Choroid plexus epithelial cell (primary cell): ENCODE data around the gene TAS1R3.

Experiments
- DNase-seq: peaks from one replicate; pipeline ENCODE4 v3.0.0-alpha.2; 2010; ENCODE audit warnings: low read depth
- H3K4me3 ChIP-seq: 2 replicates; pipeline ENCODE4 v1.5.1; 2011; ENCODE audit warnings: low read depth, mild to moderate bottlenecking, control low read depth, low read length, moderate library complexity
- CTCF ChIP-seq: conservative IDR thresholded peaks from 2 replicates; pipeline ENCODE4 v1.5.1; 2011; ENCODE audit warnings: low read depth, mild to moderate bottlenecking, control low read depth, inconsistent platforms, low read length, moderate library complexity

TAS1R3 gene

GRCh38 chr1:1318131-1318652 lies 12.9 kb upstream of the TAS1R3 start:
- peak; percentile 97 for DNase-seq
- no peak overlapping the region for H3K4me3 ChIP-seq
- TF ChIP-seq CTCF, result no peak

DNA sequence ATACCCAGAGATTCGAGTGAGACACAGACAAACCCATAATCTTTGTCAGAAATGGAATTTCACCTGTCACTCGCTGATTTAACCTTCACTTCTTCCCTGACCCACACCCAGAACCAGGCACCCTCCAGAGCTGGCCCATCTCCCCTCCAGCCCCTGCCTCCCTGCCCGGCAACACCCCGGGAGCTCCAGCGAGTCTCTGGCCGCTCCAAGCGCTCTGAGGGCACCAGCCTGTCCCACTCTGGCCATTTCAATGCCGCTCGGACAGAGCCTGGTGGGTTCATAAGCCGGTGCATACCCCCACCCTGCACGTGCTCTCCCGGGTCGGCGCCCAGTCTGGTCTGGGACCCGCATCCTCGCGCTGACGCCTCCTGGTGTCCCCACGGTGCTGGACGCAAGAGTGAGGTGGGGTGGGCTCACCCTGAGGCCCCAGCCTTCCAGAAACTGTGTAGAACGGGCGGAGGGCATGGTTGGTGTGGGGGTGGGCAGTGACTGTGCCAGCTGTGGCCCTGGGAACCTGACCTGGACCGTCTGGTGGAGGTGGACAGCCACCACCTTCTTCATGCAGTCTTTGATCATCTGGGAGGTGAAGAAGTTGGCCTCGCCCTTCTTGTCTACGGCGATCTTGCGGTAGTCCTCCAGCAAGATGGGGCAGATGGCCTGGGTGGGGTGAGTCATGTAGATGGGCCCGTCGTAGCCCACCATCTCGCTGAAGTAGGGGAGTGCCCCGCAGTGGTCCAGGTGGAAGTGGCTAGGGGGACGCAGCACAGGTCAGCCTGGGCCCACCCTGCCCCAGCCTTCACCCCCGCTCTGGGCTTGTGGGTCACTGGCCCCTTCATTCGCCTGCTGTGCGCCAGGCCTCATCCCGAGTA lies 12.1 kb upstream of the TAS1R3 start:
- no peak overlapping the region for H3K4me3 ChIP-seq
- no peak for TF ChIP-seq CTCF
- DNase-seq, result no peak

- DNase-seq, result no peak
- H3K4me3 ChIP-seq, result no peak overlapping the region
- no peak for TF ChIP-seq CTCF
Measured at GRCh38 chr1:1319646-1319941, 11.5 kb upstream of the TAS1R3 start.

GRCh38 chr1:1320666-1321448 lies 10.2 kb upstream of the TAS1R3 start:
- H3K4me3 ChIP-seq, result no peak overlapping the region
- no peak for DNase-seq
- TF ChIP-seq CTCF, result no peak

DNA sequence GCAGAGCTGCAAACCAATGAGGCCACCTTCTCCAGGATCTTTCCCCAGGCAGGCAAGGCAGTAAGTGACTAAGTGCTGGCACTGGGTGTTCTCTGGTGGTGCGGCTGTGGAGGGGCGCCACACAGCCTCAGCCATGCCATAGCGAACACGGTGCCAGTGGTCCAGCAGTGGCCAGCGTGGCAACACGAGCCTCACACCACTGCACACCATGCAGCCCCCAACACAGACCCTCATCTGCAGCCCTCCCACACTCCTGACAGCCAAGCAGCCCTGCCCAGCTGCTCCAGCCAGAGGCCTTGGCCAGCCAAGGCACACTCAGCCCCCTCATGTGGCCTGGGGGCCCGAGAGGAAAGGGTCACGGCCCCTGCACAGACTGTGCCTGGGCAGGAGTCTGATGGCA lies 9.6 kb upstream of the TAS1R3 start:
- H3K4me3 ChIP-seq, result no peak overlapping the region
- no peak for TF ChIP-seq CTCF
- no peak for DNase-seq

GRCh38 chr1:1322418-1322817 lies 8.7 kb upstream of the TAS1R3 start:
- no peak overlapping the region for H3K4me3 ChIP-seq
- no peak for TF ChIP-seq CTCF
- DNase-seq, result no peak
